ENCODE measurements around the gene NAV2. TPM values are rescaled to one million over a fixed set of nuclear protein-coding genes. Genes with fewer than 3 reads are reported as not detected.
A peak's percentile ranks its signal among the peaks of the same experiment; 100 is the strongest.

NAV2 gene
- total RNA-seq, 4 donors from 2014 or later = 19.2 to 34.7 (median 25.8) TPM

DNA sequence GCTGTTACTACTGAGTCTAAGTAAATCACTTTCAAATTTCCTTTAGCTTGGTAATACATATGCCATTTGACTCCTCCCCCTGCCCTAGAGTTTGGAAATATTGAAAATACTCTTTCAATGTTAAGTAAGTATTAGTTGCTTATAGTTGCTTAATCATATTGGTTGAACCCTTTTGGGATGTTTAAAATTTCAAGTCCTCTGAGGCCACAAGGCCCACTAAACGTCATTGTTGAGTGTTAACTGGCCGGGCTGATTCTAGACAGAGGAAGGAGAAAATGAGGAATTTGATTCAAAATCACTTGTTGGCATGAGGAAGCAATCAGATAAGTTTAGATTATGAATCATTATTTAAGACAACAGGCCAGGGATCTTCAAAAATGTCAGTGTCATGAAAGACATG is 8.5 kb downstream of the NAV2 start:
- Histone ChIP-seq H3K36me3 (no peaks in the 10 kb centered on the region), H3K27ac (peak overlapping the region in 2 of 4 donors; percentile 84 to 88), H3K9me3 (no peaks in the 10 kb centered on the region), H3K4me1 (peaks cover 0 to 91% (median 16%) of the 10 kb centered on the region in 4 donors), H3K4me3 (no peak overlapping the region), H3K27me3 (no peaks in the 10 kb centered on the region)
- 46 to 49% methylated on average over 2 of the region's 2 CpGs for WGBS, 2 donors
- no peak for TF ChIP-seq POLR2A (IDR thresholded peaks at IDR 0.05)
- no peak for TF ChIP-seq EP300 (IDR thresholded peaks at IDR 0.05)
- TF ChIP-seq, protein P1, sequence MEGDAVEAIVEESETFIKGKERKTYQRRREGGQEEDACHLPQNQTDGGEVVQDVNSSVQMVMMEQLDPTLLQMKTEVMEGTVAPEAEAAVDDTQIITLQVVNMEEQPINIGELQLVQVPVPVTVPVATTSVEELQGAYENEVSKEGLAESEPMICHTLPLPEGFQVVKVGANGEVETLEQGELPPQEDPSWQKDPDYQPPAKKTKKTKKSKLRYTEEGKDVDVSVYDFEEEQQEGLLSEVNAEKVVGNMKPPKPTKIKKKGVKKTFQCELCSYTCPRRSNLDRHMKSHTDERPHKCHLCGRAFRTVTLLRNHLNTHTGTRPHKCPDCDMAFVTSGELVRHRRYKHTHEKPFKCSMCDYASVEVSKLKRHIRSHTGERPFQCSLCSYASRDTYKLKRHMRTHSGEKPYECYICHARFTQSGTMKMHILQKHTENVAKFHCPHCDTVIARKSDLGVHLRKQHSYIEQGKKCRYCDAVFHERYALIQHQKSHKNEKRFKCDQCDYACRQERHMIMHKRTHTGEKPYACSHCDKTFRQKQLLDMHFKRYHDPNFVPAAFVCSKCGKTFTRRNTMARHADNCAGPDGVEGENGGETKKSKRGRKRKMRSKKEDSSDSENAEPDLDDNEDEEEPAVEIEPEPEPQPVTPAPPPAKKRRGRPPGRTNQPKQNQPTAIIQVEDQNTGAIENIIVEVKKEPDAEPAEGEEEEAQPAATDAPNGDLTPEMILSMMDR (IDR thresholded peaks at IDR 0.05) = no peak
- no peak for DNase-seq (ENCODE audit: low spot score in 2 of 2)

DNA sequence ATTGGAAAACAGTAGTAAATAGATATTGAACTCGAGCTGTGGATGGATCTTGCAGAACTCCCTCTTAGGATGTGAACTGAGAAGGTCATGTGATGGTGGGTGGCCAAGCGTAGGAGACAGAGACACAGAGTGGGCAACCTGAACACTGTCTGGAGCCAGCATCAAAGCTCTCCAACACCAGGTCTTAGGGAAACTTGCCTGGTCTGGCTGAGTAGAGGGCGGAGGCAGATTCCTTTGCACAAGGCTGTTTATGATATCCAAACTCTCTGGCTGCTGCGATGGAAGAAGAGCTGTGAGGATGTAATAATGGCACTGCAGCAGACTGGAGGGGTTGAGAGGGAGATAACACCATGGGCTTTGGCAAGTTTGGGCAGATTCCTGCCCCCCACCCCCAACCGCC is 10.1 kb downstream of the NAV2 start:
- TF ChIP-seq EP300 (IDR thresholded peaks at IDR 0.05) (no peak), POLR2A (IDR thresholded peaks at IDR 0.05) (no peak)
- TF ChIP-seq, protein P1 (IDR thresholded peaks at IDR 0.05) = no peak
- Histone ChIP-seq H3K9me3 (no peaks in the 10 kb centered on the region), H3K36me3 (no peaks in the 10 kb centered on the region), H3K4me3 (no peak overlapping the region), H3K27ac (peak overlapping the region; percentile 10 to 88 (median 47)), H3K27me3 (no peaks in the 10 kb centered on the region), H3K4me1 (peaks cover 0 to 91% (median 30%) of the 10 kb centered on the region in 4 donors)
- DNase-seq (ENCODE audit: low spot score in 2 of 2) = no peak
- 61 to 62% methylated on average over 5 of the region's 5 CpGs for WGBS, 2 donors

DNA sequence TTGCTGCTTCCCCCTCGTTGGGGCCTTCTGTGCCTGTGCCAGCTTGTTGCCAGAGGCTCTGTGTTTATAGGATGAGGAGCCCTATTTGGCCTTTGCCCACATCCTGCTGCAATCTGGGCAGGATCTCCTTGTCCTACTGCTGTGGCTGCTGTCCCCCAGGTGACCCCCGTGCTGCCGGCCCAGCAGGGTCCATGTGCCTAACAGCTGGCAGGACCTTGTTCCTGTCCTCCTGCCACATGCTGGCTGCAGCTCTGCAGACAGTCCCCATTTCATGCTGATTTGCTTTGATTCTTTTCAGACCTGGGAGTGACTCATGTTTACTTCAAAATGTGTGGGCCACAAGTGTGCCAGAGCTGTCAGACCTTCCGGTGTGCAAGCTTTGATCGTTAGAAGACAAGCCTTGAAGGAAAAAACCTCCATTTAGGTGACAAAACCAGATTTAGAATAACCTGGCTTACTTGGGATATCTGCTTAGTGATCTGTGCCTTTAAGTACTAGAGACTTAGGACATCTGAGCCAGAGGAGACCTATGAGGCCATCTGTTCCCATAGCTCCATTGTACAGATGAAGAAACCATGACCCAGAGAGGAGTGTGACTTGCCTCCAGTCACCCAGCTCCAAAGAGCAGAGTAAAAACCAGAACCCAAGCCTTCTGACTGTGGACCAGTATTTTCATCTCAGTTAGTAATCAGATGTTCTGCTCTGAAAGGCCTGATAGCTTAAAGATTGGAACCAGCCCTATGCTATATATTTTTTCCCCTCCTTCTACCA is 11.1 kb downstream of the NAV2 start:
- no peak for TF ChIP-seq POLR2A (IDR thresholded peaks at IDR 0.05)
- TF ChIP-seq EP300 (IDR thresholded peaks at IDR 0.05) = peak in 1 of 2 donors; percentile 61
- Histone ChIP-seq H3K27me3 (no peaks in the 10 kb centered on the region), H3K9me3 (no peaks in the 10 kb centered on the region), H3K4me1 (peaks cover 0 to 91% (median 32%) of the 10 kb centered on the region in 4 donors), H3K4me3 (no peak overlapping the region), H3K36me3 (no peaks in the 10 kb centered on the region), H3K27ac (peak overlapping the region; percentile 10 to 88 (median 47))
- 18 to 29% methylated on average over 5 of the region's 5 CpGs for WGBS, 2 donors
- no peak for DNase-seq (ENCODE audit: low spot score in 2 of 2)

DNA sequence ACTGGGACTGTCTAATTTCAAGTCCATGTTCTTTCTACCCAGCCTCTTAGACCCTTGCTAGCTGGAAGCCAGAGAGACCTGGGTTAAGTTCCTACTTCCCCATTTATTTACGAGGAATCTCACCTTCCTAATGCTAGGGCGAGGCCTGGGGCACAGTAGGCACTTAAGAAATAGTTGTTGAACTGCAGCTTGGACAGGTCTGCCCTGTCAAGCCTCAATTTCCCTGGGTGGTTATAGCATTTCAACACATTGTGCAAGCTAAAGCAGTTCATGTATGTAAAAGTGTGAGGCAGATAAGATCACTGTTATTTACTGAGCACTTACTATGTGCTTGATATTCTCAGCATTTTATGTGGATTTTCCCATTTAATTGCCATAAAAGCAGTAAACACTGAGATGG is 12.1 kb downstream of the NAV2 start:
- Histone ChIP-seq H3K27ac (peak overlapping the region; percentile 25 to 88 (median 60)), H3K4me1 (peaks cover 0 to 91% (median 35%) of the 10 kb centered on the region in 4 donors), H3K27me3 (no peaks in the 10 kb centered on the region), H3K4me3 (no peak overlapping the region), H3K36me3 (no peaks in the 10 kb centered on the region), H3K9me3 (no peaks in the 10 kb centered on the region)
- WGBS, 2 donors = 82 to 86% methylated on average over 2 of the region's 2 CpGs
- TF ChIP-seq POLR2A (IDR thresholded peaks at IDR 0.05) (no peak), EP300 (IDR thresholded peaks at IDR 0.05) (no peak)
- TF ChIP-seq, protein P1 (IDR thresholded peaks at IDR 0.05) = no peak
- DNase-seq (ENCODE audit: low spot score in 2 of 2) = no peak

DNA sequence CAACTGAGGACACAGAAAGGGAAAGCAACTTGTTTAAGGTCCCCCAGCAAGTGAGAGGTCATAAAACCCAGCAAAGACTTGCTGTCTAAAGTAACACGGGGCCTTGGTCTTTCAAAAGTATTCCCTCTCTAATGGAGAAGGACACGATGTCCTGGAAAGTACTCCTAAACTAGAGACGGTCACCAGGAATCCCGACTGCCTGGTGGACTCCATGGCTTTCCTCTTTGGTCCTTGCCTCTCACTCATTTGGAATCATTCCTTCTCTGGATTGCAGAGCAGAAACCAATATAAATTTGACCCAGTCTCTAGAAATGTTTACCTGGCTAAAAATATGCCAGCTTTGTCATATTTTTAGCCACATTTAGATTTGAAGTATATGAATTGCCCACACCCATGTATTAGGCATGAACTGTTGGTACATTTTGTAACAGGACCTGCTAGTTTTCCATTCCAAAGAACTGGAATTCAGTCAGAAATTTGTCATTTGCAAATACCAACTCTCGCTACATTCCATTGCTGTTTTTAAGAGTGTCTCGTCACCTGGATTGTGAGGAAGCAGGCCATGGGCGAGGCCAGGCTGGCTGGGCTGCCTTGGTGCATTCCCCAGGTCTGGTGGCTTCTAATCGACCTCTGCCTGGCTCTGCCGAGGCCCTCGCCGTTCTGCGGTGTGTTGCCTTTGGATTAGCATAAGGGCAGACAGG is 12.9 kb downstream of the NAV2 start:
- Histone ChIP-seq H3K36me3 (no peaks in the 10 kb centered on the region), H3K27ac (peak overlapping the region; percentile 25 to 88 (median 60)), H3K27me3 (no peaks in the 10 kb centered on the region), H3K9me3 (no peaks in the 10 kb centered on the region), H3K4me1 (peaks cover 0 to 90% (median 36%) of the 10 kb centered on the region in 4 donors), H3K4me3 (no peak overlapping the region)
- 64 to 66% methylated on average over 12 of the region's 12 CpGs for WGBS, 2 donors
- TF ChIP-seq POLR2A (IDR thresholded peaks at IDR 0.05) = no peak
- TF ChIP-seq, protein P1 (IDR thresholded peaks at IDR 0.05) = no peak
- TF ChIP-seq EP300 (IDR thresholded peaks at IDR 0.05) = peak in 1 of 2 donors; percentile 16
- no peak for DNase-seq (ENCODE audit: low spot score in 2 of 2)
